ENCODE results near the gene CAPN14.

Gene CAPN14

DNA sequence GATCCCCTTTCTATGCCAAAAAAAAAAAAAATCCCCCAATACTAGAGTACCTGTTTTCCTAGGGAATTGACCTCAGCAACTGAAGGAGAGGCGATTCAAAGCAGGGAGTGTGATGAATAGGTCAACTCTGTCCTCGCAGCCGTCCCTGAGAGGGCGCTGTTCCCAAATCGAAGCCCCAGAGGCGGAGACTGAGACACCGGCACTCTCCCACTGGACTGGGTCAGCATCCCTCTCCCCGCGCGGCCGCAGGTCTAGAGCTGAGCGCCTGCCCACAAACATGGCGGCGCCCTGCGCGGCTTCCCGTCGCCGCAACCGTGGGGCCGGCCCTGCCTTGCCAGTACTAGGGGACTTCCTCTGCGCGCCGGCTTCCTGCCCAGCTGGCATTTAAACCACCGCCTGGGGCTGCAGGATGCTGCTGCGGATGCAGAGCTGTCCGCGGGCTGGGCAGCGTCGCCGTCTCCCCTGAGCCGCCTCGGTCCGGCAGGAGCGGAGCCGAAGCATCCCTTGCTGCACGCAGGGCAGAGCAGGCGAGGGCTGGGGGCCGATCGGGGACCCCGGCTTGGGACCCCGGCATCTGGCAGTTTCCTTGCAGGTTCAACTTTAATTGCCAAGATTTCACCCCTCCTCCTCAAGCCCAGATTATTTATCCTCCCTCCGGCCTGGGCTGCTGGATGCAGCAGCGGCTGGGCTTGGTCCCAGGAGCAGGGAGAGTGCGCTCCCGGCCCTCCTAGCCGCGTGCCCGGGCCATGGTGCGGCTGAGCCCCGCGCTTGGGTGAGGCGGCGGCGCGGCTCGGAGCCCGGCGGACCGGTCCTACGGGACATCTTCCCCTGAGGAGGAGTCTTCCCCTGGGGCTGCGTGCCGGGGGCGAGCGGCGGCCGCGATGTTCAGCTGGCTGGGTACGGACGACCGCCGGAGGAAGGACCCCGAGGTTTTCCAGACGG lies 16.7 kb upstream of the CAPN14 start, which contains the start of gene EHD3:
TSS of gene EHD3 (plus strand) at position 412 of the 942 bp plus-strand sequence. CDS start at position 882, 470 bp downstream.
- Histone ChIP-seq H3K9ac (ENCODE audit: low read depth, low read length) (peak within 1 kb of the TSS; percentile 57), H3K9me3 (ENCODE audit: insufficient read depth, low read depth, low read length) (no peaks in the 10 kb centered on the region), H3K36me3 (ENCODE audit: insufficient read depth, low read length) (no peaks in the 10 kb centered on the region), H3K27me3 (ENCODE audit: insufficient read depth, low read length) (peaks cover 13% of the 10 kb centered on the region), H3K4me1 (ENCODE audit: insufficient read depth, low read length) (peaks cover 6% of the 10 kb centered on the region), H3K4me3 (ENCODE audit: low read length) (peak within 1 kb of the TSS; percentile 70), H3K27ac (ENCODE audit: low read depth, low read length) (no peak within 1 kb of the TSS)
- 2% methylated on average over 74 of the region's 74 CpGs for WGBS

DNA sequence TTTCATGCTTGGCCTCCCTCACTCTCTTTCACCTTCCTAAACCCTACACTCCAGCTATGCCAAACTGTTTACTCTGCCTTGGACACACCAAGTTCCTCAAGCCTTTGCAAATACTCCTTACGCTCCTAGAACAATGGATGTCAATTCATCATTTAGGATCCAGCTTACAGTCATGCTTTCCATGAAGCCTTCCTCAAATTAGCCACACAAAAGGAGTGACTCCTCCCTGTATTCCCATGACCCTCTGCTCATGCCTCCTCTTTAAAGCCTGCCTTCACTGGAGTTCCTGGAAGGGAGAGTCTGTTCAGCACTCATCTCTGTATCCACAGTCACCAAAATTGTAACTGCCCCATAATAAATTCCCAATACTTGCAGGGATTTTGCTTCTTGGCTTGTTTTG lies 15.9 kb upstream of the CAPN14 start:
- no peak overlapping the region for H3K27ac ChIP-seq (ENCODE audit: low read depth, low read length)
- no peak overlapping the region for H3K9ac ChIP-seq (ENCODE audit: low read depth, low read length)
- peaks cover 6% of the 10 kb centered on the region for H3K4me1 ChIP-seq (ENCODE audit: insufficient read depth, low read length)
- peaks cover 13% of the 10 kb centered on the region for H3K27me3 ChIP-seq (ENCODE audit: insufficient read depth, low read length)
- WGBS: 90% methylated on average over 1 of the region's 1 CpG
- no peaks in the 10 kb centered on the region for H3K9me3 ChIP-seq (ENCODE audit: insufficient read depth, low read depth, low read length)
- H3K36me3 ChIP-seq (ENCODE audit: insufficient read depth, low read length): no peaks in the 10 kb centered on the region
- 0 out of 2 replicates have a peak overlapping the region, but pooled peaks have one; percentile 28 for H3K4me3 ChIP-seq (ENCODE audit: low read length)

DNA sequence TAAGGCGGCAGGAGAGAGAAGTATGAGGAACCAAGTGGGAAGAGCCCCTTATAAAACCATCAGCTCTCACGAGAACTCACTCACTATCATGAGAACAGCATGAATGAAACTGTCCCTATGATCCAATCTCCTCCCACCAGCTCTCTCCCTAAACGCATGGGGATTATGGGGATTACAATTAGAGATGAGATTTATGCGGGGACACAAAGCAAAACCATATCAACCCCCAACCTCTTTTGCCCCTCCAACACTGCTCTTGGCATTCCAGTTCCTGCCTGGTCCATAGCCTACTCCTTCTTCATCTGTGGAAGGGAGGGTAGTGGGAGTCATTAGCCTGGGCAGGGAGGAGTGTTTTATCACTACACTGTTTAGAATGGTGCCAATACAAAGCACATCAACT lies 15.3 kb upstream of the CAPN14 start:
- peaks cover 6% of the 10 kb centered on the region for H3K4me1 ChIP-seq (ENCODE audit: insufficient read depth, low read length)

DNA sequence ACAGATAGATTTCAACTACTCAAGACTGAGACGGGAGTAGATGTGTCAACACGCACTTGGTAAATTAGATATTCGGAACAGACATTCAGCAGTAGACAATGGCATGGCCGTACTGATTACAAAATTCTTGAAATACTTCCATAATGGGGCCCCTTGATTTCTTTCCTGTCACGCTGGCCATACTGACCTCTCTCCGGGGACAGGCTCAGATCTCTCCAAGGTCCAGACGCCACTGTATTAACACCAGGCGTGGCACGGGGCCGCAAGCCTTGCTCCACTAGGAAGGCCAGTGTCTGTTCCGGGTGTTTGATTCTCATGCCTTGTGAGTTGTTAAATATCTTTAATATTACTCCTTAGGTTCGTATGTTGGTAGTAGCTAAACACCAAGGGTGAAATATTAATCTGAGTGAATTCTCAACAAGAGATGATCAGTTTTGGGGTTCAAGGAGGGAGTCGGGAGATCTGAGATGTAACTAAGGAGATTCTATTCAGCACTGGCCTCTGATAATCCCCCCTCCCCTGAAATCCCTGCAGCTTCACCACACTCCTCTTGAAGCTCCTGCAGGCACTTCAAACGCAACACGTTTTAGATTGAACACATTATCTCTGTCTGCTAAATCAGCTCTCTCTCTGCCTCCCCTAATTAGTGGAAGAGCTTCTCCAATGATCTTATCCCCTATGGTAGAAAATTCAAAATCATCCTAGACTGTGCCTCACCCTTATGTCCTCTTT lies 14.4 kb upstream of the CAPN14 start:
- Histone ChIP-seq H3K9me3 (ENCODE audit: insufficient read depth, low read depth, low read length) (no peaks in the 10 kb centered on the region), H3K36me3 (ENCODE audit: insufficient read depth, low read length) (no peaks in the 10 kb centered on the region), H3K4me3 (ENCODE audit: low read length) (no peak overlapping the region), H3K27ac (ENCODE audit: low read depth, low read length) (no peak overlapping the region), H3K27me3 (ENCODE audit: insufficient read depth, low read length) (peaks cover 13% of the 10 kb centered on the region), H3K4me1 (ENCODE audit: insufficient read depth, low read length) (peaks cover 6% of the 10 kb centered on the region), H3K9ac (ENCODE audit: low read depth, low read length) (no peak overlapping the region)
- whole genome bisulfite sequencing: 88% methylated on average over 15 of the region's 15 CpGs

More for the DNA sequence above, 15.3 kb upstream of the CAPN14 start:
- Histone ChIP-seq H3K36me3 (ENCODE audit: insufficient read depth, low read length) (no peaks in the 10 kb centered on the region), H3K27me3 (ENCODE audit: insufficient read depth, low read length) (peaks cover 13% of the 10 kb centered on the region), H3K27ac (ENCODE audit: low read depth, low read length) (no peak overlapping the region), H3K9me3 (ENCODE audit: insufficient read depth, low read depth, low read length) (no peaks in the 10 kb centered on the region), H3K9ac (ENCODE audit: low read depth, low read length) (no peak overlapping the region), H3K4me3 (ENCODE audit: low read length) (no peak overlapping the region)
- WGBS: 100% methylated on average over 1 of the region's 4 CpGs

DNA sequence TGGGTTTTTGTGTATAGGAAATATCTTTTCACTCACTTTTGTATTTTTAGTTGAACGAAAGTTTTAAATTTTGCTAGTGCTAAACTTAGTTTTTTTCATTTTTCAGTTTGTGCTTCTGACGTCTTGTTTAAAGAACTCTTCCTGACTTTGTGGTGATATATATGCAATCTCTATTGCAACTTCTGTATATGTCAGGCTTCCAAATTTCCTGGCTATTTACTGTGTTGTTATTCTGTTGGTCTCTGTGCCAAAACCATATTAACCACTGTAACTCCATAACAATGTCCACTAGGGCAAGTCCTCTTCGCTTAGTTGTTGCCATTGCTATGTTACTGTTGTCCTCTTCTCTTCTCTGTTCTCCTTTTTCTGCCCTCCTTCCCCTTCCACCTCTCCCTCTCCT lies 13.4 kb upstream of the CAPN14 start:
- WGBS: 87% methylated on average over 3 of the region's 3 CpGs
- Histone ChIP-seq H3K36me3 (ENCODE audit: insufficient read depth, low read length) (no peaks in the 10 kb centered on the region), H3K9me3 (ENCODE audit: insufficient read depth, low read depth, low read length) (no peaks in the 10 kb centered on the region), H3K9ac (ENCODE audit: low read depth, low read length) (no peak overlapping the region), H3K27me3 (ENCODE audit: insufficient read depth, low read length) (peaks cover 13% of the 10 kb centered on the region), H3K4me3 (ENCODE audit: low read length) (no peak overlapping the region), H3K4me1 (ENCODE audit: insufficient read depth, low read length) (peaks cover 6% of the 10 kb centered on the region), H3K27ac (ENCODE audit: low read depth, low read length) (no peak overlapping the region)

DNA sequence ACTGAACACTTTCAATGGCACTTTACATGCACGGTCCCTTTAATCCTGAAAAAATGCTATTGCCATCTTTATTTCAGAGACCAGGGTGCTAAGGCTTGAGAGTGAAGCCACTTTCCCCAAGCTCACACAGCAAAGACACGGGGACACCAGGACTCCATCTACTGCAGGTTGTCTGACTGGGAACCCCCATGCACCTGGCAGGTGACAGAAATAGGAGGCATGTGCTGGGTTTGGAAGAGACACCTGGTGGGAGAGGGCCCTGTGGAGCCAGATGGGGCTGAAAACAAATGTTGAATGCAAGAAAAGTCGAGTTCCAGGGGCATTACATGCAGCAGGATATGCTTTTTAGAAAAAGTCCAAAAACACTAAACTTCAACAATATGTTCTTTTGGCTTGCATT lies 11.4 kb upstream of the CAPN14 start:
- Histone ChIP-seq H3K4me3 (ENCODE audit: low read length) (no peak overlapping the region), H3K4me1 (ENCODE audit: insufficient read depth, low read length) (peaks cover 6% of the 10 kb centered on the region), H3K36me3 (ENCODE audit: insufficient read depth, low read length) (no peaks in the 10 kb centered on the region), H3K9ac (ENCODE audit: low read depth, low read length) (no peak overlapping the region), H3K9me3 (ENCODE audit: insufficient read depth, low read depth, low read length) (no peaks in the 10 kb centered on the region), H3K27me3 (ENCODE audit: insufficient read depth, low read length) (no peaks in the 10 kb centered on the region), H3K27ac (ENCODE audit: low read depth, low read length) (no peak overlapping the region)
- 83% methylated on average over 3 of the region's 3 CpGs for WGBS

DNA sequence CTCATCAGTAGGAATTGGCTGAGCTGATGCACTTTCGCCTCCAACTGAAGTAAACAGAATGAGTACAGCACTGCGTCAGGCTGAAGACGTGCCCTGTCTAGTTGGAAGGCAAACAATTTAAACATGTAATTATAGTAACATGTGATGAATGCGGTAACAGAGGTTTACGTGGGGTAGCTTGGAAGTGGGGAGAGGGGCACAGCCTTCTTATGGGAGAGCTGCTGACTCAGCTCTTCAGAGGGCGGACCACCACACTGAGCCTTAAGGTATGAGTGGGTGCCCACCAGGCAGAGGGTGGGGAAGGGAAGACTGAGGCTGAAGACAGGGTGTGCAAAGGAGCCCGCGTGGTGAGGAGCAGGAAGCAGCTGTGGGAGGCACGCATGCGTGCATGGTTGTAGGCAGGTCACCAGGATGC lies 10.4 kb upstream of the CAPN14 start:
- no peak overlapping the region for H3K9ac ChIP-seq (ENCODE audit: low read depth, low read length)
- 88% methylated on average over 10 of the region's 10 CpGs for WGBS
- H3K36me3 ChIP-seq (ENCODE audit: insufficient read depth, low read length): no peaks in the 10 kb centered on the region
- H3K27ac ChIP-seq (ENCODE audit: low read depth, low read length): no peak overlapping the region
- no peaks in the 10 kb centered on the region for H3K4me1 ChIP-seq (ENCODE audit: insufficient read depth, low read length)
- H3K4me3 ChIP-seq (ENCODE audit: low read length): no peak overlapping the region
- no peaks in the 10 kb centered on the region for H3K27me3 ChIP-seq (ENCODE audit: insufficient read depth, low read length)
- no peaks in the 10 kb centered on the region for H3K9me3 ChIP-seq (ENCODE audit: insufficient read depth, low read depth, low read length)

DNA sequence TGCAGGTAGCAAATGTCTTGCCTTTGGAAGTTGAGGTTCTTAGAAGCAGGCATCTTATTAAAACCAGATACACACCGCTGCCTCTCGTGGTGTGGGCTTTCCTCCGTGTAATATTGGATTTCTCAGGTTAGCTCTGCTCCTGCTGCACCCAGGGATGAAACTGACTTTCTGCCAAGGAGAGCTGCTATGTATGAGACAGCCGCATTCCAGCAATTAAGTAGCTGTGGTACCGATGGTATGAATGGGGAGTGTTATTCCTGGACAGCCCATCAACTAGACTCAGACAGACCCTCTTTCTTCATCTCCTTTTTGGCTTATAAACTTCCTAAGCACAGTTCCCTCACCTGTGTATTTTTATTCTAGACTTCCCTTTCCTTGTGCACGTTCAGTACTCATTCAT lies 9.8 kb upstream of the CAPN14 start:
- no peaks in the 10 kb centered on the region for H3K9me3 ChIP-seq (ENCODE audit: insufficient read depth, low read depth, low read length)
- H3K4me1 ChIP-seq (ENCODE audit: insufficient read depth, low read length): no peaks in the 10 kb centered on the region
- 90% methylated on average over 6 of the region's 6 CpGs for WGBS
- H3K4me3 ChIP-seq (ENCODE audit: low read length): no peak overlapping the region
- no peak overlapping the region for H3K9ac ChIP-seq (ENCODE audit: low read depth, low read length)
- no peaks in the 10 kb centered on the region for H3K27me3 ChIP-seq (ENCODE audit: insufficient read depth, low read length)
- no peaks in the 10 kb centered on the region for H3K36me3 ChIP-seq (ENCODE audit: insufficient read depth, low read length)
- no peak overlapping the region for H3K27ac ChIP-seq (ENCODE audit: low read depth, low read length)

DNA sequence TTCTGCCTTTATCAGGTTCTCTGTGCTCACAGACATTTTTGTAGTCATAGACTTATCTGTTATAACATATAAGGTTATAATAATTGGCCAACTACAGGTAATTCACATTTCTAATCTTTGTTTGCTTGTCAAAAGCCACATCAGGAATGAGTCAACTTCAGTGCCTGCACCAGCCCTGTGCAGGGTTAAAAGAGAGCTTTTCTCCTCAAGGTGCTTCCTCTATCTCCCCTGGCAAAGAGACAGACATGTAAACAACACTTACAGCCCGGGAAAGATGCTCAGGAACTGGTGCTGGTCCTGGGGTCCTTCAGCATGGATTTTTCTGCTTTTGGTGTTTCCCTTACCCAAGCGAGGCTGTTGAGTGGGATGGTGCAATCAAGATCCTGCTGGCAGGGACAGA lies 9.0 kb upstream of the CAPN14 start:
- Histone ChIP-seq H3K27me3 (ENCODE audit: insufficient read depth, low read length) (no peaks in the 10 kb centered on the region), H3K9me3 (ENCODE audit: insufficient read depth, low read depth, low read length) (no peaks in the 10 kb centered on the region), H3K9ac (ENCODE audit: low read depth, low read length) (no peak overlapping the region), H3K36me3 (ENCODE audit: insufficient read depth, low read length) (no peaks in the 10 kb centered on the region), H3K4me1 (ENCODE audit: insufficient read depth, low read length) (no peaks in the 10 kb centered on the region), H3K4me3 (ENCODE audit: low read length) (no peak overlapping the region), H3K27ac (ENCODE audit: low read depth, low read length) (no peak overlapping the region)
- WGBS: 79% methylated on average over 2 of the region's 2 CpGs

DNA sequence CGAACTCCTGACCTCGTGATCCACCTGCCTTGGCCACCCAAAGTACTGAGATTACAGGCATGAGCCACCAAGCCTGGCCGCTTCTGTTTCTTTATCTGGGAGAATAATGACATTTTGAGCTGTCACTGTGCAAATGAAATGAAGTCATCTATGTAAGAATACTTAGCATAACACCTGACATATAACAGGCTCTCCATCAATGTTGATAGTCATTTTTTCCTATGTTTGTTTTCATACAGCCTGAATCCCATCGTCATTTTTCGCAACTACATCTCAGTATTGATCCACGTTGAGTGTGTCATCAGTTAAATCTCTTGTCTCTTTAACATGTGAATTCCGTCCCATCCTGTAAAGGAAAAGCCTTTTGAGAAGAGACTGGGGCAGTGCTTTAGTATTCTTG lies 6.4 kb upstream of the CAPN14 start:
- H3K27me3 ChIP-seq (ENCODE audit: insufficient read depth, low read length): no peaks in the 10 kb centered on the region; the same call in 1 of the 2 replicates
- no peaks in the 10 kb centered on the region for H3K4me1 ChIP-seq (ENCODE audit: insufficient read depth, low read length)
- no peak overlapping the region for H3K4me3 ChIP-seq (ENCODE audit: low read length)
- H3K27ac ChIP-seq (ENCODE audit: low read depth, low read length): no peak overlapping the region
- no peaks in the 10 kb centered on the region for H3K9me3 ChIP-seq (ENCODE audit: insufficient read depth, low read depth, low read length)
- H3K36me3 ChIP-seq (ENCODE audit: insufficient read depth, low read length): no peaks in the 10 kb centered on the region
- no peak overlapping the region for H3K9ac ChIP-seq (ENCODE audit: low read depth, low read length)
- 92% methylated on average over 7 of the region's 7 CpGs for WGBS

DNA sequence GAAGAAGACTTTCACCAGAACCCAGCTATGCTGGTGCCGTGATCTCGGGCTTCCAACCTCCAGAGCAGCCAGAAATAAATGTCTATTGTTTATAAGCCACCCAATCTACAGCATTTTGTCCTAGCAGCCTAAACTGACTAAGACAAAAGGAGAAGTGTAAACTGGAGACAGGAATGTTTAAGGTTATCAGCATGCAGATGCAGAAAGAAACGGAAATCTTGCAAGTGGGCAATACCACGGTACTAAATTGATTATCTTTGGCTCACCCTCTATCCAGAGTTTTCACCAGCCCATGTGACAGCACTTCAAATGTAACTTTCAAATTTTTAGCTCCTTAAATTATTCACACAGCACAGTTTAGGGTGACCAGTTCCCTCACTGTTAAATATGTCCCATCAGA lies 5.7 kb upstream of the CAPN14 start:
- 94% methylated on average over 4 of the region's 4 CpGs for WGBS
- Histone ChIP-seq H3K9ac (ENCODE audit: low read depth, low read length) (no peak overlapping the region), H3K27ac (ENCODE audit: low read depth, low read length) (no peak overlapping the region)

More for the DNA sequence above, 5.7 kb upstream of the CAPN14 start:
- Histone ChIP-seq H3K4me3 (ENCODE audit: low read length) (no peak overlapping the region), H3K36me3 (ENCODE audit: insufficient read depth, low read length) (no peaks in the 10 kb centered on the region), H3K9me3 (ENCODE audit: insufficient read depth, low read depth, low read length) (no peaks in the 10 kb centered on the region), H3K27me3 (ENCODE audit: insufficient read depth, low read length) (no peaks in the 10 kb centered on the region; the same call in 1 of the 2 replicates), H3K4me1 (ENCODE audit: insufficient read depth, low read length) (no peaks in the 10 kb centered on the region)

Measured in HUES64 (cell line).